Measurements from ENCODE around the gene DENND1C.

- TF ChIP-seq, protein P1, sequence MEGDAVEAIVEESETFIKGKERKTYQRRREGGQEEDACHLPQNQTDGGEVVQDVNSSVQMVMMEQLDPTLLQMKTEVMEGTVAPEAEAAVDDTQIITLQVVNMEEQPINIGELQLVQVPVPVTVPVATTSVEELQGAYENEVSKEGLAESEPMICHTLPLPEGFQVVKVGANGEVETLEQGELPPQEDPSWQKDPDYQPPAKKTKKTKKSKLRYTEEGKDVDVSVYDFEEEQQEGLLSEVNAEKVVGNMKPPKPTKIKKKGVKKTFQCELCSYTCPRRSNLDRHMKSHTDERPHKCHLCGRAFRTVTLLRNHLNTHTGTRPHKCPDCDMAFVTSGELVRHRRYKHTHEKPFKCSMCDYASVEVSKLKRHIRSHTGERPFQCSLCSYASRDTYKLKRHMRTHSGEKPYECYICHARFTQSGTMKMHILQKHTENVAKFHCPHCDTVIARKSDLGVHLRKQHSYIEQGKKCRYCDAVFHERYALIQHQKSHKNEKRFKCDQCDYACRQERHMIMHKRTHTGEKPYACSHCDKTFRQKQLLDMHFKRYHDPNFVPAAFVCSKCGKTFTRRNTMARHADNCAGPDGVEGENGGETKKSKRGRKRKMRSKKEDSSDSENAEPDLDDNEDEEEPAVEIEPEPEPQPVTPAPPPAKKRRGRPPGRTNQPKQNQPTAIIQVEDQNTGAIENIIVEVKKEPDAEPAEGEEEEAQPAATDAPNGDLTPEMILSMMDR (conservative IDR thresholded peaks at IDR 0.05; ENCODE audit: low read length): no peak
- no peak for TF ChIP-seq EZH2phosphoT487 (IDR thresholded peaks at IDR 0.05; ENCODE audit: borderline replicate concordance)
These were observed 40.7 kb downstream of the DENND1C start for GRCh38 chr19:6440905-6441304.

Measured in Loucy (cell line).